Stimulated activated CD4-positive, alpha-beta T cell treated with anti-CD3 and anti-CD28 coated beads, Interleukin-12 subunit alpha, Interleukin-12 subunit beta, amount 100 ng/mL, for 24 hours (primary cell): ENCODE data around the gene MUSTN1.

Source experiments
- DNase-seq, 2 experiments: peaks; one replicate each; pipeline ENCODE4 v3.0.0-alpha.2; 2020; ENCODE audit warnings: low read depth in 2 of 2

MUSTN1 gene

GRCh38 chr3:52852419-52852818, 17.6 kb upstream of the MUSTN1 start:
- DNase-seq = no peak

- peak in 1 of 2 experiments; percentile 13 for DNase-seq
These were observed 16.5 kb upstream of the MUSTN1 start for GRCh38 chr3:52851348-52851747.

DNA sequence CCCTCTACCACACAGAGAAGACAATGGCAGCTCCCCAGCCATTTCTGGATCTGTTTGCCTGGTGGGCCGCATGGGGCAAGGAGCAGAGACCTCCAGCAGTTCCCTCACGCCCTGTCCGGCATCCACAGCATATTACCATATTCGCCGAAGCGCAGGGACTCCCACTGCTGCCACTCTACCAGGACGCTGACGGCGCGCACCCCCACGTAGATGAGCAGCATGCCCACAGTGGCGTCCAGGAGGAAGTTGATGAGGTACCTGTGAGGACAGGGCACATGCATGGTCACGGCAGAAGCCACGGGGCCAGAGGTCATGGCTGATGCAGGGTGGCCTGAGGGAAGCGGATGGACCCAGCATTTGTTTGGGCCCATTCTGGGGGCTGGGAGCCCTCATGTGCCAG, 14.8 kb upstream of the MUSTN1 start:
- DNase-seq = no peak

DNA sequence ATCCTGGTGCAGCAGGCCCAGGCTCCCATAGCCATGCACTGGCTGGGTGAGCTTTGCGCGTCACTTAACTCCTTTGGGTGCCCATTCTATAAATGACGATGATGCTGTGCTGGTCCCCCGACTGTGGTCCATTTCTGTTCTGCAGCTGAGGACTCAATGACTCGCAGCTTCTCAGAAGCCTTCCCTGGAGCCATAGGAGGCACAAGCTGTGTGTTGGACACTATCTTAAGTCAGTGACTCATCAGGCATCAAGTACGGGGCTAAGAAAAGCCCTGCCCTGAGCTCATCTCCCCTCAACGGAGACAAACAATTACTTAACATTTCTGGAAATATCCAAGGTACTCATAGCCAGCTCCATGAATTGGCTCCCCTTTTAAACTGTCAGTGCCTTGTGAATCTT, 13.8 kb upstream of the MUSTN1 start:
- no peak for DNase-seq

GRCh38 chr3:52847726-52848125, 12.9 kb upstream of the MUSTN1 start:
- DNase-seq = no peak

- no peak for DNase-seq
These were observed 12.4 kb upstream of the MUSTN1 start for GRCh38 chr3:52847241-52847640.

DNA sequence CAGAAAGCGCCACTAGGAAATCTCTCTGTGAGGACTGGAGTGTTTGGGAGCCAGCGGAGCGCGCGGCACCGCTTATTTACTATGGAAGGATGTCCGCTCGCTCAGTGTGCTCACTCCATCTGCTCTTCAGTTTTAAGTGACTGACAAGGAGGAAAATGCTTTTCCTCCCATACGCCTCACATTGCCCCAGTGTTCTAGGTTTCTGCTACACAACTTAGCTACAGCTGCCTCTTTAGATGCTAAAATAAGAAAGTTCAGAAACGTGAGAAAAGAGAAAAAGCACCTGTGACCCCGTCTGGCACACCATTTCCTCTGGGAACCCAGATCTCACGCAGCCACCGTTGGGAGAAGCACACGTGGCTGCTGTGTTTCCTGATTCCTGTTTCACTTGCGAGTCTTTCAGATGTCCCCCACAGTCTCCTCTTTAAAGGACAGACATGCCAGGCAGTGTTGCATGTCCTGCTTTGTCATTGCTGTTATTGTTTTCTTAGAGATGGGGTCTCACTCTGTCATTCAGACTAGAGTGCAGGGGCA, 11.7 kb upstream of the MUSTN1 start:
- DNase-seq = no peak

GRCh38 chr3:52845691-52846431, 11.0 kb upstream of the MUSTN1 start:
- peak in 1 of 2 experiments; percentile 12 for DNase-seq

GRCh38 chr3:52845157-52845556, 10.3 kb upstream of the MUSTN1 start:
- DNase-seq = no peak

DNA sequence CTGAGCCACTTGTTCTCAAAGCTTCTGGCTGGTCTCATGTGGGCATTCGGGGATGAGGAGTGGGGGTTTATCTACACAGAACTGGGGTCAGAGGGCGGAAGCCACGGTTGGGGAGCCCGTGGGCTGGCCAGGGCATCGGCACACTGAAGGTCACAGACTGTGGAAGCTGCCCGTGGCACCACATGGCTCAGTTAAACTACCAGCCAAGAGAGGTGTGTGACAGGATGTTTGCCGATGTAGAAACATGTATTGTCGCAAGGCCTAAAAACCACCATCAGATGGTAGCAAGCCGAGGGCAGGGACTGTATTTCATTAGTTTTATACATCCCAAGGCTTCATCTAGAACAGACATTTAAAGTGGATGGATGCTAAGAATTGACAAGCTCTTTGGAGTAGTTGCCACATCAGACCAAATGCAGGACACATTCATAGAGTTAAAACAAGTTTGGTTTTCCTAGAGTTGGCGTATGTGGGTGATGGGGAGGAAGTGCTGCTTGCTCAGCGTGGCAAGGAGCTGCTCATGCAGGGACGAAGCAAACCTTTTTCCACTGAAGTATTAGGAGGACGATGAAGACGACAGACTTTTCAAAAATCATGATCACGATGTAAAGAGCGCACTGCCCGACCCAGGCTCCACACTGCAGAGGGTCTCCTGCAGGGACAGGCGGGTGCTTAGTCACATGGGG, 9.6 kb upstream of the MUSTN1 start:
- no peak for DNase-seq

- no peak for DNase-seq
These were observed 9.1 kb upstream of the MUSTN1 start for GRCh38 chr3:52843881-52844280.

GRCh38 chr3:52843108-52843865, 8.5 kb upstream of the MUSTN1 start:
- no peak for DNase-seq

DNA sequence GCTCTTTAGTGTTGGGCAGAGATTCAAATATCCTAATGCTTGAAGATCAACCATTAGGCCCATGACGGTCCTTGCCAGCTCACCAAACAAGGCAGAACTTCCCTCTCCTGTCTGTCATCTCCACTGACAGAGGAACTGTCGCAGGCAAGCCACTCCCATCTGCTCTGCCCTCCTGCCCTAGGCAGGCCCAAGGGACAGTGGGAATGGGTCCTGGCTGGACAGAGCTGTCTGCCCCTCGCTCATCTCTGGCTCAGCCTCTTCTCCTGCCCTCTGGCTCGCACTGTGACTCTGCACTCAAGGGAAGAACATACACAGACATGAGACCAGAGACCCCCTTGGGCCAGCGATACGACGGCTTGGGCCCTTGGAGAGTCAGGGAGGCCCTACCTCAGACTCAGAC, 7.6 kb upstream of the MUSTN1 start:
- no peak for DNase-seq

DNA sequence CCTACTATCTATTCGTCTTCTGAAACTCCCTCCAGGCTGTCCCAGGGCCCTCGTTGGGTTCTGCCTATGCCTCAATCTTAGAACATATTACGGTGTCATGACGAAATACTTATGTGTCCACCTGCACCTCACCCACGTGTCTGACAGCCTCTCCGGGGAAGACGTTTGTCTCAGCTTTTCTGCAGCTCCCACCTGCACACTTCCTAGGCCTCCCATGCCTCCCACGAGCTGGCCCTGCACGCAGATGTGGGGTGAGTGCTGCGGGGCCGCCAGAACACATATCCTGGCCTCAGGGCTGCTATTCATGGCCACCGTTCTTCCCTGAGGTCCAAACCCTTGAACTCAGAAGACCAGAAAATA, 7.1 kb upstream of the MUSTN1 start:
- no peak for DNase-seq

DNA sequence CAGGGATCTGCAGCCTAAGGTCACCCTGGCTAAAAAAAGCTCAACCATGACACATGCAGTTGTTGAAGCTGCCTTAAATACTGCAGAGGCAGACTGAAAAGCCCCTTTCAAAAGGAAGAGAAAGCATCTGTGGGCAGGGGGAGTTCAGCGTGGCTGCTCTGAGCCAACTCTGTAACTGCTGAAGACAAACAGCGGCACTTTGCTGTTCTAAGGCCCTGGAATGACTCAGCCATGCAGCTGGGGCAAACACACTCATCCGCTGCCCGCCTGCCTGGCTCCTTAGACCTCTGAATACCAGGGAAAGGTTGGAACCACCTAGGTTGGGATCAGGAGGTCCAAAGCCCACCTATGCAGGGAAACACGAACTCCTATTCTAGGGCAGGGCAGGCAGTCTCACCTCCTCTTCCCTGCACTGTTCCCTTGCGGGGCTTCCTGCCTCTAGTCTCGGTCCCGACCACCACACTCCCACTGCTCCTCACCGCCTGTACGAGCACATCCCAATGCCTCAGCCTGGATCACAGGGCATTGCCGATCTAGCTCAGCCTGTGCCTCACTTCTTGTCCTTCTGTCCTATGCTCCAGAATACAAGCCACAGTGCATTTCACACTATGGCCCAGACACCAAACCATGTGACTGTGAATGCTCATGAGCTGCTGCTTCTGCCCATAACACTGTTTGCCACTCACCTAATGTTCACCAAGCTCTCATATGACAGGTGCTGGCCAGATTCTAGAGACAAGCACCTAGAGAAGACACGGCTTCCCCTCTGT, 6.6 kb upstream of the MUSTN1 start:
- DNase-seq = no peak

DNA sequence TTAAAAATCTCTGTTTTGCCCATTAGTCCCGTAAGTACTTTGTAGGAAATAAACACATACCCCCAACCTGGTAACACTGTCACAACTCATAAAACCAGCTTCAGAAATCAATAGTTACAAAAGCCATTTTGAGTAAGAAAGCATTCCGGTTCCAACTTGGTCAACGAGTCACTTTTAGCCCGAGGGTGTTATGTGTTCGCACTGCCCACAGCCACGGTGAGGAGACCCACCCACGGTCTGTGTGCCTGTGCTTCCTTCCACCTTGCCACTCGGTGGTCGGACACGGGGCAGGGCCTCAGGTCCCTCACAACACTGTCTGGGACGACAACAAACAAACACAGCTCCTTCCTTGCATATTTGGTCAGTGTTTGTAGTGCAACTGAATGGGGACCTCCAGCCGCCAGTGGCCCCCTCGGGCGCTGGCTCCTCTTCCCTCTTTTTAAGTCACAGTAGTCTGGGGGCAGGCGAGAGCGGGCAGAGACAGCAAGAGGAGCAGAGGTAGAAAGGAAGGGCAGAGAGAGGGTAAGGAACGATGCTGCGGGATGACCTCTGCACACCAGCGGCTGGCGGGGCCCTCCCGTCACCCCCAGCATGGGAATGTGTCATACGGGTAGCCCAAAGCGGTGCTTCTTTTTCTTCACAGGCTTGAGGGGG, 5.2 kb upstream of the MUSTN1 start:
- DNase-seq = no peak

DNA sequence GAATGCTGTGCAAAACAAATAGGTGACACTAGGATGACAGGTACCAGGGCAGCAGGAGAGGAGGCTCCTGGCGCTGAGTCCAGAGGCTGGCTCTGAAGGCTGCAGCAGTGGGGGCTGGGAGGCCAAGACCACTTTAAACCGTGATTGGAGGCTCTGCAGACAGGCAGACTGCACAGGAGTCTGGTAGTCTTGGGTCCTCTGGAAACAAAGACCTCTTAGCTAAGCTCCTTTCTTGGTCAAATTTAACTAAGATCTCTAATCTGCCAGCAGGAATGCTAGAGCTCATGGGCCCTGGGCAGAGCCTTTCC, 4.4 kb upstream of the MUSTN1 start:
- DNase-seq = no peak

- no peak for DNase-seq
These were observed 3.9 kb upstream of the MUSTN1 start for GRCh38 chr3:52838561-52839267.

DNA sequence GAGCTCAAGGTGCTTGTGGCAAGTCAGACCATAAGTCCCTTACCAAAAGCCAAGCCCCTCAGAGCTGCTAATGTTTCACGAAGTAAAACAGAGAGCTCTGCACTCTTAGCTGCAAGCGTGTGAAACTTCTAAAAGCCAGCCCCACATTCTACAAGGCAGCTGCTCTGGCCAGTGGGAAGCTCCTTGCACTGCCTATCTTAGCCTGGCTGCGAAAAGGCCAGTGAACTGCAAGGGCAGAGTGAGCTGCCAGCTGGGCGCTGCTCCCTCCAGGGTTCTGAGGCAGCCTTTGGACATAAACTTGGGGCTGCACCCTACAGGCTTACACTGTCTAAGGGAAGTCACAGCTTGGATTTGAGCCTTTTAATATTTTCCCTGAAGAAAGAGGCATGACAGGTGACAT, 2.2 kb upstream of the MUSTN1 start:
- DNase-seq = no peak

GRCh38 chr3:52836471-52836845, 1.6 kb upstream of the MUSTN1 start:
- DNase-seq = no peak
